NCI-H2196 treated with DMSO at 0.1 percent for 48 hours (cell line): ENCODE measurements around the gene CEP250.
"Not testable (repeated sequence)": the region's sequence is repeated elsewhere in the genome, so short reads cannot be mapped to it uniquely, and the experiment has no call there.

ENCODE experiments used
- DNase-seq: peaks from one replicate; lab custom pipeline; 2025; ENCODE audit not compliant: unreplicated experiment; lab: John Stamatoyannopoulos, UW

CEP250 gene

GRCh38 chr20:35517767-35518166, 62.4 kb downstream of the CEP250 start:
- DNase-seq = not testable (repeated sequence)

GRCh38 chr20:35518955-35519354, 63.6 kb downstream of the CEP250 start:
- DNase-seq = no peak

GRCh38 chr20:35523298-35523888, 68.0 kb downstream of the CEP250 start:
- DNase-seq = no peak

GRCh38 chr20:35525639-35526038, 70.2 kb downstream of the CEP250 start:
- no peak for DNase-seq

- no peak for DNase-seq
These were observed 71.8 kb downstream of the CEP250 start for GRCh38 chr20:35527122-35527769.

- DNase-seq = no peak
These were observed 74.2 kb downstream of the CEP250 start, which contains the start of gene C20orf173 for GRCh38 chr20:35529552-35529951. Gene C20orf173, minus strand, starts transcription at chr20:35529652. Its CDS starts 279 bp downstream, at chr20:35529373.

- DNase-seq = peak; percentile 93
These were observed 84.4 kb downstream of the CEP250 start for GRCh38 chr20:35539756-35540212.

GRCh38 chr20:35541118-35541782, 85.9 kb downstream of the CEP250 start:
- no peak for DNase-seq

- peak; percentile 99 for DNase-seq
These were observed 86.6 kb downstream of the CEP250 start, which contains the start of gene ERGIC3 for GRCh38 chr20:35541783-35542662. Gene ERGIC3, plus strand, starts transcription at chr20:35542078. Its CDS starts 20 bp downstream, at chr20:35542098.

- DNase-seq = no peak
These were observed 87.6 kb downstream of the CEP250 start for GRCh38 chr20:35542990-35543389.

- no peak for DNase-seq
These were observed 89.0 kb downstream of the CEP250 start for GRCh38 chr20:35544436-35544835.

- DNase-seq = not testable (repeated sequence)
These were observed 89.5 kb downstream of the CEP250 start for GRCh38 chr20:35544941-35545340.

GRCh38 chr20:35546127-35546526, 90.7 kb downstream of the CEP250 start:
- DNase-seq = no peak

- DNase-seq = no peak
These were observed 91.9 kb downstream of the CEP250 start for GRCh38 chr20:35547329-35547728.

- DNase-seq = no peak
These were observed 96.1 kb downstream of the CEP250 start for GRCh38 chr20:35551503-35551902.

GRCh38 chr20:35552914-35553313, 97.5 kb downstream of the CEP250 start:
- DNase-seq = no peak

GRCh38 chr20:35555461-35555860, 100.1 kb downstream of the CEP250 start:
- not testable (repeated sequence) for DNase-seq

GRCh38 chr20:35555951-35556645, 100.7 kb downstream of the CEP250 start:
- no peak for DNase-seq

- DNase-seq = no peak
These were observed 101.5 kb downstream of the CEP250 start for GRCh38 chr20:35556871-35557270.

GRCh38 chr20:35558451-35558850, 103.1 kb downstream of the CEP250 start:
- no peak for DNase-seq
